Psoas muscle (tissue), 8 donors: ENCODE data around the gene MAP4K4. TPM values are rescaled to one million over a fixed set of nuclear protein-coding genes. Genes with fewer than 3 reads are reported as not detected.

Source experiments
- ATAC-seq, 4 donors: fragments of 200-7000 bp; cut with Tn5 transposase; one replicate each; pipeline ENCODE4 v1.9.1; 2020; ENCODE audit warnings: moderate library complexity in 3 of 4, mild to moderate bottlenecking in 2 of 4
- DNase-seq, 2 donors: peaks; one replicate each; pipeline ENCODE4 v3.0.0-alpha.2; 2020
- H3K27ac ChIP-seq: fragments of 200-600 bp; one replicate; pipeline ENCODE4 v1.8.0; 2022
- H3K27me3 ChIP-seq, 3 donors: fragments of 200-600 bp in 1 of 3; one replicate each; pipeline versions ENCODE4 v1.6.1 to v1.8.0; 2013 to 2022; ENCODE audit warnings: low read length in 2 of 3, mild to moderate bottlenecking in 2 of 3, moderate library complexity in 1 of 3; ENCODE audit not compliant: insufficient read depth in 3 of 3
- H3K36me3 ChIP-seq, 2 donors: fragments of 200-600 bp in 1 of 2; one replicate each; pipeline versions ENCODE4 v1.6.1 to v1.8.0; 2013 to 2022; ENCODE audit warnings: low read depth in 1 of 2, mild to moderate bottlenecking in 1 of 2, moderate library complexity in 1 of 2; ENCODE audit not compliant: insufficient read depth in 1 of 2
- H3K4me1 ChIP-seq: fragments of 200-600 bp; one replicate; pipeline ENCODE4 v1.8.0; 2022
- H3K4me3 ChIP-seq: fragments of 200-600 bp; one replicate; pipeline ENCODE4 v1.8.0; 2022; ENCODE audit warnings: mild to moderate bottlenecking
- H3K9me3 ChIP-seq: fragments of 200-600 bp; one replicate; pipeline ENCODE4 v1.8.0; 2022
- WGBS, 3 donors: extraction: QIAGEN DNeasy Blood & Tissue Kit; methylation state at CpG; one replicate each; pipeline versions ENCODE4 v1.1.6 to v1.1.7; 2013; 5-methylcytosine and 5-hydroxymethylcytosine counted together
- intact Hi-C, 2 donors: fragments of 100-400 bp; cut with DNase I; formaldehyde crosslinking; loops; one replicate each; pipeline versions ENCODE4 v1.11.0 to v1.14.2; 2022
- polyA plus RNA-seq, 3 donors: library from polyadenylated mRNA; stranded (reverse); fragments of 200-250 nt; gene quantifications; one replicate each; pipeline ENCODE4 v1.2.3, GENCODE V29; 2013
- total RNA-seq, 4 donors: library from RNA; stranded (reverse); fragmentation: NEBNext Ultra II Directional in 2 of 4; extraction: Animal tissue kit (Norgen Biotek cat#: 25700) in 2 of 4; gene quantifications; one replicate each; pipeline versions ENCODE4 v1.2.1 to v1.2.4, GENCODE V29; 2021 to 2023
- TF ChIP-seq, protein P1 (sequence below): fragments of 200-600 bp; IDR thresholded peaks from one replicate; pipeline ENCODE4 v1.8.0; 2022; ENCODE audit warnings: antibody characterized with exemption
- donor health status: healthy with polysubstance abuse.
- donor health status: DM: no; HTN: no; CAD: no; lungs with moderate emphysema.
- donor health status: Bipolar disorder and iron deficiency.
- donor health status: healthy.
- donor health status: DM: yes; HTN: yes; CAD: no.
- donor health status: DM: no; HTN: no; CAD: no.
- donor health status: DM: no; HTN: no; CAD: no.
- donor health status: DM: yes; HTN: yes; CAD: no.

The MAP4K4 gene
- total and polyA plus RNA-seq, 7 donors: 20.1 to 99.9 (median 80.4) TPM

GRCh38 chr2:101847661-101848339 is 150.3 kb downstream of the MAP4K4 start:
- no peak for DNase-seq
- Histone ChIP-seq H3K9me3 (no peaks in the 10 kb centered on the region), H3K27ac (no peak overlapping the region), H3K27me3 (no peaks in the 10 kb centered on the region), H3K36me3 (peaks cover 16 to 74% of the 10 kb centered on the region in 2 donors), H3K4me1 (peaks cover 23% of the 10 kb centered on the region), H3K4me3 (no peak overlapping the region)
- ATAC-seq: no peak
- TF ChIP-seq, protein P1, sequence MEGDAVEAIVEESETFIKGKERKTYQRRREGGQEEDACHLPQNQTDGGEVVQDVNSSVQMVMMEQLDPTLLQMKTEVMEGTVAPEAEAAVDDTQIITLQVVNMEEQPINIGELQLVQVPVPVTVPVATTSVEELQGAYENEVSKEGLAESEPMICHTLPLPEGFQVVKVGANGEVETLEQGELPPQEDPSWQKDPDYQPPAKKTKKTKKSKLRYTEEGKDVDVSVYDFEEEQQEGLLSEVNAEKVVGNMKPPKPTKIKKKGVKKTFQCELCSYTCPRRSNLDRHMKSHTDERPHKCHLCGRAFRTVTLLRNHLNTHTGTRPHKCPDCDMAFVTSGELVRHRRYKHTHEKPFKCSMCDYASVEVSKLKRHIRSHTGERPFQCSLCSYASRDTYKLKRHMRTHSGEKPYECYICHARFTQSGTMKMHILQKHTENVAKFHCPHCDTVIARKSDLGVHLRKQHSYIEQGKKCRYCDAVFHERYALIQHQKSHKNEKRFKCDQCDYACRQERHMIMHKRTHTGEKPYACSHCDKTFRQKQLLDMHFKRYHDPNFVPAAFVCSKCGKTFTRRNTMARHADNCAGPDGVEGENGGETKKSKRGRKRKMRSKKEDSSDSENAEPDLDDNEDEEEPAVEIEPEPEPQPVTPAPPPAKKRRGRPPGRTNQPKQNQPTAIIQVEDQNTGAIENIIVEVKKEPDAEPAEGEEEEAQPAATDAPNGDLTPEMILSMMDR: no peak
- intact Hi-C loops: no loop called here
- 90 to 96% (median 93%) methylated on average over 4 of the region's 4 CpGs for WGBS, 3 donors

GRCh38 chr2:101848769-101849410 is 151.4 kb downstream of the MAP4K4 start:
- Histone ChIP-seq H3K9me3 (no peaks in the 10 kb centered on the region), H3K27ac (no peak overlapping the region), H3K4me1 (peaks cover 15% of the 10 kb centered on the region), H3K4me3 (no peak overlapping the region), H3K36me3 (peaks cover 14 to 75% of the 10 kb centered on the region in 2 donors), H3K27me3 (no peaks in the 10 kb centered on the region)
- intact Hi-C loops: no loop called here
- TF ChIP-seq, protein P1: no peak
- ATAC-seq (no peak), DNase-seq (no peak)
- whole genome bisulfite sequencing, 3 donors: 74 to 79% (median 78%) methylated on average over 6 of the region's 6 CpGs

- DNase-seq: no peak
- intact Hi-C loops: no loop called here
- Histone ChIP-seq H3K9me3 (no peaks in the 10 kb centered on the region), H3K4me1 (peaks cover 15% of the 10 kb centered on the region), H3K36me3 (peaks cover 9 to 73% of the 10 kb centered on the region in 2 donors), H3K27ac (no peak overlapping the region), H3K4me3 (no peak overlapping the region), H3K27me3 (no peaks in the 10 kb centered on the region)
- 88 to 92% (median 91%) methylated on average over 2 of the region's 2 CpGs for WGBS, 3 donors
- no peak for ATAC-seq
- TF ChIP-seq, protein P1: no peak
Observed at GRCh38 chr2:101850450-101850849, 152.9 kb downstream of the MAP4K4 start.

- no peak overlapping the region for H3K27ac ChIP-seq
- no peaks in the 10 kb centered on the region for H3K27me3 ChIP-seq
- intact Hi-C loops: no loop called here
- DNase-seq (no peak), ATAC-seq (no peak)
- TF ChIP-seq, protein P1: no peak
- H3K9me3 ChIP-seq: no peaks in the 10 kb centered on the region
- 89 to 95% (median 94%) methylated on average over 2 of the region's 2 CpGs for WGBS, 3 donors
- no peak overlapping the region for H3K4me3 ChIP-seq
- H3K36me3 ChIP-seq: peaks cover 9 to 73% of the 10 kb centered on the region in 2 donors
- peaks cover 15% of the 10 kb centered on the region for H3K4me1 ChIP-seq
Observed at GRCh38 chr2:101850991-101851390, 153.5 kb downstream of the MAP4K4 start.
